NCI-H2227 (cell line): ENCODE measurements around the gene OR13C9.
"Not testable (repeated sequence)": the region's sequence is repeated elsewhere in the genome, so short reads cannot be mapped to it uniquely, and the experiment has no call there.

Source experiments
- DNase-seq: peaks from one replicate; lab custom pipeline; 2025; ENCODE audit not compliant: unreplicated experiment; lab: John Stamatoyannopoulos, UW

The OR13C9 gene

GRCh38 chr9:104618104-104618503, at the start of gene OR13C9:
Gene OR13C9 (minus strand): TSS chr9:104618204. CDS start chr9:104618204, 0 bp downstream.
- DNase-seq: no peak

- no peak for DNase-seq
These were observed 40.6 kb upstream of the OR13C9 start for GRCh38 chr9:104658496-104659195.

- DNase-seq: no peak
These were observed 17.5 kb upstream of the OR13C9 start for GRCh38 chr9:104635456-104635855.

GRCh38 chr9:104633976-104634520, 16.0 kb upstream of the OR13C9 start:
- no peak for DNase-seq

- DNase-seq: not testable (repeated sequence)
These were observed 8.0 kb upstream of the OR13C9 start for GRCh38 chr9:104625964-104626363.

GRCh38 chr9:104617418-104617817, 586 bp downstream of the OR13C9 start:
- DNase-seq: no peak

- DNase-seq: no peak
These were observed 6.8 kb downstream of the OR13C9 start for GRCh38 chr9:104611213-104611612.

- DNase-seq: no peak
These were observed 9.7 kb downstream of the OR13C9 start for GRCh38 chr9:104608336-104608735.

- no peak for DNase-seq
These were observed 11.9 kb downstream of the OR13C9 start for GRCh38 chr9:104606152-104606551.

- not testable (repeated sequence) for DNase-seq
These were observed 12.5 kb downstream of the OR13C9 start, which contains the start of gene OR13C2 for GRCh38 chr9:104605527-104605926. Gene OR13C2 (minus strand): TSS chr9:104605627. CDS start chr9:104605627, 0 bp downstream.

GRCh38 chr9:104604801-104605200, 13.2 kb downstream of the OR13C9 start:
- no peak for DNase-seq

GRCh38 chr9:104599313-104599712, 18.7 kb downstream of the OR13C9 start, which contains the start of gene OR13C5:
Gene OR13C5 (minus strand): TSS chr9:104599413. CDS start chr9:104599413, 0 bp downstream.
- DNase-seq: not testable (repeated sequence)

- not testable (repeated sequence) for DNase-seq
These were observed 19.3 kb downstream of the OR13C9 start for GRCh38 chr9:104598749-104599148.

GRCh38 chr9:104589626-104590025, 28.4 kb downstream of the OR13C9 start:
- DNase-seq: no peak

- no peak for DNase-seq
These were observed 31.4 kb downstream of the OR13C9 start for GRCh38 chr9:104586496-104587180.

GRCh38 chr9:104580562-104580961, 37.4 kb downstream of the OR13C9 start:
- DNase-seq: no peak

- DNase-seq: no peak
These were observed 40.7 kb downstream of the OR13C9 start for GRCh38 chr9:104577263-104577662.

- DNase-seq: no peak
These were observed 42.5 kb downstream of the OR13C9 start for GRCh38 chr9:104575456-104575855.

- DNase-seq: no peak
These were observed 45.4 kb downstream of the OR13C9 start for GRCh38 chr9:104572612-104573011.

- no peak for DNase-seq
These were observed 49.1 kb downstream of the OR13C9 start, which contains the start of gene OR13C8 for GRCh38 chr9:104568868-104569267. Gene OR13C8 (plus strand): TSS chr9:104569168. CDS start chr9:104569168, 0 bp downstream.
